HCT116 (cell line): ENCODE data around the gene LDAH. TPM values are rescaled to one million over a fixed set of nuclear protein-coding genes. Genes with fewer than 3 reads are reported as not detected.

Source experiments
- ATAC-seq: fragments of 200-7000 bp; cut with Tn5 transposase; 2 replicates; pipeline ENCODE4 v1.9.1; 2020; ENCODE audit warnings: mild to moderate bottlenecking, moderate library complexity
- BruUV-seq: library from RNA; stranded (reverse); fragments of 400-500 nt; replicated peaks from 2 replicates; lab custom pipeline; 2021; lab: Mats Ljungman, UMichigan
- CTCF ChIA-PET: fragments of 300-600 bp; sonication (Branson Sonifier 250); formaldehyde crosslinking; loops from one replicate; lab custom pipeline; 2021; ENCODE audit warnings: antibody characterized with exemption; lab: Charles Lee
- POLR2A ChIA-PET: fragments of 300-600, 350-600 bp; sonication (Branson Sonifier 250); formaldehyde crosslinking; loops from one replicate; lab custom pipeline; 2021; ENCODE audit warnings: antibody characterized with exemption; lab: Charles Lee
- RAD21 ChIA-PET, 2 experiments: fragments of 300-600 bp; sonication (Branson Sonifier 250); formaldehyde crosslinking; loops; one replicate each; lab custom pipeline; 2023; ENCODE audit warnings: low total read pairs in 2 of 2; ENCODE audit not compliant: uncharacterized antibody in 2 of 2, unreplicated experiment in 2 of 2, low non-redundant PET in 1 of 2; lab: Charles Lee
- DNase-seq: peaks from one replicate; pipeline ENCODE4 v3.0.0-alpha.2; 2010; ENCODE audit warnings: low read depth, low spot score
- H2AFZ ChIP-seq: fragments of 200-600 bp; shearing (Covaris generic), sonication (generic); 2 replicates; pipeline ENCODE4 v1.6.1; 2017; ENCODE audit warnings: low read depth, mixed run types, mixed read lengths, antibody characterized with exemption, low read length; ENCODE audit not compliant: poor library complexity, severe bottlenecking
- H3K27ac ChIP-seq: 2 replicates; pipeline ENCODE4 v1.5.1; 2012; ENCODE audit warnings: low read depth, low read length
- H3K27me3 ChIP-seq: fragments of 200-600 bp; sonication (generic); 2 replicates; pipeline ENCODE4 v1.6.1; 2016; ENCODE audit warnings: mixed run types, low read length, mixed read lengths; ENCODE audit not compliant: insufficient read depth
- H3K36me3 ChIP-seq, 2 experiments: fragments of 200-500 bp in 1 of 2; fragments of 200-600 bp in 1 of 2; sonication (Bioruptor generic) in 1 of 2; sonication (generic) in 1 of 2; 2 replicates each; pipeline versions ENCODE4 v1.5.1 to v1.6.1; 2014 to 2016; ENCODE audit warnings: low read length in 2 of 2, inconsistent platforms in 1 of 2, mixed read lengths in 1 of 2, mixed run types in 1 of 2; ENCODE audit not compliant: insufficient read depth in 2 of 2, control insufficient read depth in 1 of 2
- H3K4me1 ChIP-seq, 2 experiments: fragments of 200-600 bp in 1 of 2; sonication (generic) in 1 of 2; 2 replicates each; pipeline versions ENCODE4 v1.5.1 to v1.6.1; 2012 to 2017; ENCODE audit warnings: low read length in 2 of 2, inconsistent platforms in 1 of 2, mild to moderate bottlenecking in 1 of 2, mixed read lengths in 1 of 2, mixed run types in 1 of 2, moderate library complexity in 1 of 2; ENCODE audit not compliant: insufficient read depth in 2 of 2, control insufficient read depth in 1 of 2
- H3K4me2 ChIP-seq: fragments of 200-600 bp; sonication (generic); 2 replicates; pipeline ENCODE4 v1.6.1; 2017; ENCODE audit warnings: mixed run types, low read length, mixed read lengths
- H3K4me3 ChIP-seq, 2 experiments: fragments of 200-600 bp in 1 of 2; sonication (generic) in 1 of 2; replicated peaks in 1 of 2; 2 replicates each; pipeline ENCODE4 v1.5.1; 2011 to 2016; ENCODE audit warnings: low read length in 2 of 2, control low read depth in 1 of 2, low read depth in 1 of 2, mild to moderate bottlenecking in 1 of 2, mixed read lengths in 1 of 2, mixed run types in 1 of 2
- H3K79me2 ChIP-seq: fragments of 200-600 bp; sonication (generic); 2 replicates; pipeline ENCODE4 v1.6.1; 2017; ENCODE audit warnings: mild to moderate bottlenecking, mixed run types, low read length, moderate library complexity, mixed read lengths; ENCODE audit not compliant: insufficient read depth
- H3K9ac ChIP-seq: fragments of 200-600 bp; sonication (generic); 2 replicates; pipeline ENCODE4 v1.6.1; 2016; ENCODE audit warnings: low read length, mixed read lengths
- H3K9me2 ChIP-seq: fragments of 200-600 bp; sonication (generic), shearing (Covaris generic); 2 replicates; pipeline ENCODE4 v1.6.1; 2017; ENCODE audit warnings: mixed run types, mild to moderate bottlenecking, moderate library complexity; ENCODE audit not compliant: insufficient read depth
- H3K9me3 ChIP-seq, 2 experiments: fragments of 200-500 bp in 1 of 2; fragments of 200-600 bp in 1 of 2; sonication (Bioruptor generic) in 1 of 2; sonication (generic) in 1 of 2; 2 replicates each; pipeline ENCODE4 v1.6.1; 2014 to 2017; ENCODE audit warnings: low read length in 2 of 2, mixed read lengths in 2 of 2, inconsistent platforms in 1 of 2, low read depth in 1 of 2, mild to moderate bottlenecking in 1 of 2, mixed run types in 1 of 2, moderate library complexity in 1 of 2; ENCODE audit not compliant: control insufficient read depth in 1 of 2, insufficient read depth in 1 of 2
- H4K20me1 ChIP-seq: fragments of 200-600 bp; sonication (generic), shearing (Covaris generic); 2 replicates; pipeline ENCODE4 v1.6.1; 2017; ENCODE audit warnings: mixed run types, mild to moderate bottlenecking, moderate library complexity; ENCODE audit not compliant: insufficient read depth
- CBX3 ChIP-seq: IDR thresholded peaks from 2 replicates; pipeline ENCODE4 v1.6.1; 2012; ENCODE audit warnings: low read depth
- ELF1 ChIP-seq: IDR thresholded peaks from 2 replicates; pipeline ENCODE4 v1.6.1; 2012; ENCODE audit warnings: low read depth, borderline replicate concordance
- EZH2phosphoT487 ChIP-seq: fragments of 200-600 bp; IDR thresholded peaks from 2 replicates; pipeline ENCODE4 v1.6.1; 2018; ENCODE audit warnings: antibody characterized with exemption, borderline replicate concordance
- JUND ChIP-seq: IDR thresholded peaks from 2 replicates; pipeline ENCODE4 v1.6.1; 2012
- POLR2A ChIP-seq: IDR thresholded peaks from 2 replicates; pipeline ENCODE4 v1.7.0; 2011; ENCODE audit warnings: borderline replicate concordance; ENCODE audit not compliant: insufficient read depth, insufficient read length; ENCODE audit errors: extremely low read depth
- POLR2AphosphoS5 ChIP-seq: IDR thresholded peaks from 2 replicates; pipeline ENCODE4 v1.6.1; 2011; ENCODE audit warnings: mild to moderate bottlenecking, low read depth, low read length, moderate library complexity
- SIN3A ChIP-seq: IDR thresholded peaks from 2 replicates; pipeline ENCODE4 v1.6.1; 2012; ENCODE audit warnings: low read depth
- SP1 ChIP-seq: IDR thresholded peaks from 2 replicates; pipeline ENCODE4 v1.6.1; 2012; ENCODE audit warnings: low read depth
- SRF ChIP-seq: IDR thresholded peaks from 2 replicates; pipeline ENCODE4 v1.6.1; 2012; ENCODE audit warnings: low read depth
- TCF7L2 ChIP-seq: IDR thresholded peaks from 2 replicates; pipeline ENCODE4 v1.7.0; 2011; ENCODE audit warnings: borderline replicate concordance, inconsistent platforms; ENCODE audit not compliant: insufficient read depth, insufficient read length; ENCODE audit errors: extremely low read depth
- YY1 ChIP-seq: IDR thresholded peaks from 2 replicates; pipeline ENCODE4 v1.6.1; 2011; ENCODE audit warnings: low read length, low read depth, moderate library complexity, mild to moderate bottlenecking; ENCODE audit not compliant: insufficient replicate concordance; ENCODE audit errors: extremely low read depth
- ZNF274 ChIP-seq: fragments of 200-500 bp; sonication (Bioruptor generic); IDR thresholded peaks from 2 replicates; pipeline ENCODE4 v1.6.1; 2014; ENCODE audit warnings: mild to moderate bottlenecking, low read depth, low read length, inconsistent platforms
- intact Hi-C: fragments of 100-400 bp; cut with micrococcal nuclease; formaldehyde crosslinking; loops from 2 replicates; pipeline ENCODE4 v1.10.0; 2022
- total RNA-seq: library from RNA; stranded (reverse); gene quantifications from one replicate; pipeline ENCODE4 v1.2.1, GENCODE V29; 2021; ENCODE audit not compliant: unreplicated experiment
- TF ChIP-seq, protein P1 (sequence below): IDR thresholded peaks from 2 replicates; pipeline ENCODE4 v1.6.1; 2012
- TF ChIP-seq, protein P2 (sequence below): IDR thresholded peaks from 2 replicates; pipeline ENCODE4 v1.6.1; 2011; ENCODE audit warnings: mild to moderate bottlenecking, low read length, moderate library complexity; ENCODE audit not compliant: insufficient replicate concordance; ENCODE audit errors: extremely low read depth

LDAH gene
- total RNA-seq, 1 experiment from 2014 or later = 25.7 TPM

DNA sequence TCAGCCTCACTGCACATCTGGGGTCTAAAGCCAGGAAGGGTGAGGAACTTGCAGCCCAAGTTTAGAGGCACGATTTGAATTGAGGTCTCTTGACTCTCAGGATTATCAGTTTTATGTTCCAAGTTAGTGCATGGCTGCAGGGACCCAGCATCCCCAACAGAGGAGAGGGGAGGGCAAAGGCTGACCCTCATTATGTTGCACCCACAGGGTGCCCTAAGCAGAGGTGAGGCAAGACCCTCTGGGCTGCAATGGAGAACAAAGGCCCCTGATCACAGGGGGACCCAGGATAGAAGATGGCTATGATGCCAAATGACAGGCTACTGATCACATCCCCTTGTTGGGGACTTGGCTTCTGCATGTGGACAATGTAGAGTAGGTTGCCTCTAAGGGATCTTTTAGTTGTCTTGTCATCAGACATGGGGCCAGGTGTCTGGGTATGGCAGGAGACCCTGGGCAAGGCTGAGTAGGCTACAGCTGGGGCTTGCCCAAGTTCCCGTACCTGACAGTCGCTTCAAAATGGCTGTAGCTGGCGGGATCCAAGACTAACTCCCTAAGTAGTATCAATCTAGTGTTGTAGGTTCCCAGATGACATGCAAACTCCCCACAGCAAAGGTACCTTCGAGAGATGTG is 160.5 kb downstream of the LDAH start:
- no TSS peak for BruUV-seq
- CTCF ChIA-PET = interaction anchor here (0.8 to 3.4 kb wide), 17 partner anchors 11 to 655 kb away, joined by 3 to 66 read pairs (median 6); partner anchors contain the start of gene HS1BP3

More for the DNA sequence above, 160.5 kb downstream of the LDAH start:
- POLR2A ChIA-PET = no interaction called here
- no peak for DNase-seq
- no peaks in the 10 kb centered on the region for H3K9me3 ChIP-seq
- H3K4me2 ChIP-seq = no peak overlapping the region
- H3K36me3 ChIP-seq = no peaks in the 10 kb centered on the region
- no peaks in the 10 kb centered on the region for H4K20me1 ChIP-seq
- H3K79me2 ChIP-seq = no peaks in the 10 kb centered on the region
- no peak overlapping the region for H3K4me3 ChIP-seq
- TF ChIP-seq YY1 (no peak), SIN3A (no peak), CBX3 (no peak), TCF7L2 (no peak), ELF1 (no peak), SP1 (no peak), EZH2phosphoT487 (no peak), JUND (no peak), ZNF274 (no peak), POLR2A (no peak), POLR2AphosphoS5 (no peak), SRF (no peak)
- TF ChIP-seq, protein P1, sequence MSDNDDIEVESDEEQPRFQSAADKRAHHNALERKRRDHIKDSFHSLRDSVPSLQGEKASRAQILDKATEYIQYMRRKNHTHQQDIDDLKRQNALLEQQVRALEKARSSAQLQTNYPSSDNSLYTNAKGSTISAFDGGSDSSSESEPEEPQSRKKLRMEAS = no peak
- TF ChIP-seq, protein P2, sequence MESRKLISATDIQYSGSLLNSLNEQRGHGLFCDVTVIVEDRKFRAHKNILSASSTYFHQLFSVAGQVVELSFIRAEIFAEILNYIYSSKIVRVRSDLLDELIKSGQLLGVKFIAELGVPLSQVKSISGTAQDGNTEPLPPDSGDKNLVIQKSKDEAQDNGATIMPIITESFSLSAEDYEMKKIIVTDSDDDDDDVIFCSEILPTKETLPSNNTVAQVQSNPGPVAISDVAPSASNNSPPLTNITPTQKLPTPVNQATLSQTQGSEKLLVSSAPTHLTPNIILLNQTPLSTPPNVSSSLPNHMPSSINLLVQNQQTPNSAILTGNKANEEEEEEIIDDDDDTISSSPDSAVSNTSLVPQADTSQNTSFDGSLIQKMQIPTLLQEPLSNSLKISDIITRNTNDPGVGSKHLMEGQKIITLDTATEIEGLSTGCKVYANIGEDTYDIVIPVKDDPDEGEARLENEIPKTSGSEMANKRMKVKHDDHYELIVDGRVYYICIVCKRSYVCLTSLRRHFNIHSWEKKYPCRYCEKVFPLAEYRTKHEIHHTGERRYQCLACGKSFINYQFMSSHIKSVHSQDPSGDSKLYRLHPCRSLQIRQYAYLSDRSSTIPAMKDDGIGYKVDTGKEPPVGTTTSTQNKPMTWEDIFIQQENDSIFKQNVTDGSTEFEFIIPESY = no peak
- TF ChIP-seq, all 23 proteins: peak for 0
- Histone ChIP-seq H3K4me1 (peaks cover 0 to 4% of the 10 kb centered on the region in 2 experiments; a peak in 1 of 4 replicates), H2AFZ (no peak overlapping the region), H3K9me2 (no peaks in the 10 kb centered on the region), H3K27me3 (peaks cover 35% of the 10 kb centered on the region), H3K27ac (no peak overlapping the region), H3K9ac (no peak overlapping the region)
- no peak for ATAC-seq
- intact Hi-C loops = no loop called here
- RAD21 ChIA-PET = interaction anchor here in 1 of 2 experiments (2.4 kb wide), 1 partner anchor 301 kb away, joined by 15 read pairs; no protein-coding TSS in a partner anchor
